Suprapubic skin (tissue), 3 donors: Measurements from ENCODE around the gene STIM1.

Source experiments
- CTCF ChIP-seq, 2 donors: fragments of 200-600 bp in 1 of 2; fragments of 450-650 bp in 1 of 2; sonication (generic) in 1 of 2; IDR thresholded peaks; one replicate each; pipeline ENCODE4 v1.5.1; 2016 to 2019; ENCODE audit warnings: antibody characterized with exemption in 2 of 2, mild to moderate bottlenecking in 1 of 2, moderate library complexity in 1 of 2
- EP300 ChIP-seq: sonication (generic); formaldehyde crosslinking; IDR thresholded peaks from one replicate; pipeline ENCODE4 v1.6.1; 2017; ENCODE audit warnings: antibody characterized with exemption

DNA sequence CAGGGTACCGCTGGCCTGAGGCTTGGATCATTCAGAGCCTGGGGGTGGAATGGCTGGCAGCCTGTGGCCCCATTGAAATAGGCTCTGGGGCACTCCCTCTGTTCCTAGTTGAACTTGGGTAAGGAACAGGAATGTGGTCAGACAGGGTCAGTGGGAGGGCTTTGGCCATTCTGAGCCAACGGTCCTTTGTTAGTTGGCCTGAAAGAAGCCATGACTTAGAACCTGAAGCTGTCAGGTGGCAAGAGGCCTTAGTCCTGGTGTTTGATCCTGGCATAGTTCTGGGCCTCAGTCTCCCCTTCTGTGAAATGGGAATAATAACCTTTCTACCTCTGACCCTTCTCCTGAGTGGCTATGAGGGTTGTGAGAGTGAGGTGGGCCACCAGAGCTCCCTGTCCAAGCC, 38.8 kb upstream of the STIM1 start:
- no peak for TF ChIP-seq CTCF (IDR thresholded peaks at IDR 0.05)
- no peak for TF ChIP-seq EP300
